PC-3 (cell line): ENCODE measurements around the gene CDK19. TPM values are rescaled to one million over a fixed set of nuclear protein-coding genes. Genes with fewer than 3 reads are reported as not detected.

ENCODE experiments used
- ATAC-seq: fragments of 200-7000 bp; cut with Tn5 transposase; 2 replicates; pipeline ENCODE4 v1.9.1; 2020; ENCODE audit warnings: mild to moderate bottlenecking, moderate library complexity
- BruUV-seq: library from RNA; stranded (reverse); fragments of 400-500 nt; replicated peaks from 2 replicates; lab custom pipeline; 2021; lab: Mats Ljungman, UMichigan
- CTCF ChIA-PET: fragments of 300-600 bp; sonication (Branson Sonifier 250); formaldehyde crosslinking; loops from one replicate; lab custom pipeline; 2022; ENCODE audit warnings: antibody characterized with exemption; lab: Charles Lee
- POLR2A ChIA-PET: fragments of 300-600 bp; sonication (Branson Sonifier 250); formaldehyde crosslinking; loops from one replicate; lab custom pipeline; 2022; ENCODE audit warnings: antibody characterized with exemption; ENCODE audit not compliant: unreplicated experiment; lab: Charles Lee
- DNase-seq: peaks from one replicate; pipeline ENCODE4 v3.0.0-alpha.2; 2015
- H2AFZ ChIP-seq: fragments of 300-600 bp; sonication (generic); 2 replicates; pipeline ENCODE4 v1.6.0; 2016; ENCODE audit warnings: antibody characterized with exemption, low read length
- H3F3A ChIP-seq: fragments of 300-600 bp; sonication (generic); one replicate; pipeline ENCODE4 v1.6.0; 2017; ENCODE audit warnings: antibody characterized with exemption, low read length, control low read depth, mild to moderate bottlenecking; ENCODE audit not compliant: unreplicated experiment
- H3K27ac ChIP-seq: fragments of 300-600 bp; sonication (generic); 2 replicates; pipeline ENCODE4 v1.5.1; 2016; ENCODE audit warnings: mild to moderate bottlenecking, low read length
- H3K27me3 ChIP-seq: fragments of 300-600 bp; sonication (generic); 2 replicates; pipeline ENCODE4 v1.6.1; 2016; ENCODE audit warnings: low read length, mixed read lengths
- H3K36me3 ChIP-seq: fragments of 300-600 bp; sonication (generic); 2 replicates; pipeline ENCODE4 v1.6.1; 2016; ENCODE audit warnings: low read depth, mixed run types, low read length, mixed read lengths
- H3K4me1 ChIP-seq: fragments of 300-600 bp; sonication (generic); 2 replicates; pipeline ENCODE4 v1.5.1; 2016; ENCODE audit warnings: low read length; ENCODE audit not compliant: insufficient read depth
- H3K4me2 ChIP-seq: fragments of 300-600 bp; sonication (generic); 2 replicates; pipeline ENCODE4 v1.6.0; 2016; ENCODE audit warnings: low read length
- H3K4me3 ChIP-seq: fragments of 300-600 bp; sonication (generic); 2 replicates; pipeline ENCODE4 v1.5.1; 2016; ENCODE audit warnings: mild to moderate bottlenecking, low read length, mixed read lengths
- H3K79me2 ChIP-seq: fragments of 300-600 bp; sonication (generic); 2 replicates; pipeline ENCODE4 v1.6.1; 2017; ENCODE audit warnings: low read length, mixed read lengths
- H3K9ac ChIP-seq: fragments of 300-600 bp; sonication (generic); 2 replicates; pipeline ENCODE4 v1.6.0; 2016; ENCODE audit warnings: mild to moderate bottlenecking, low read length
- H3K9me2 ChIP-seq: fragments of 300-600 bp; sonication (generic); replicated peaks from 2 replicates; pipeline ENCODE4 v1.6.1; 2016; ENCODE audit warnings: mixed run types, low read length, mixed read lengths
- H3K9me3 ChIP-seq: fragments of 300-600 bp; sonication (generic); 2 replicates; pipeline ENCODE4 v1.6.1; 2016; ENCODE audit warnings: low read length, mixed read lengths
- H4K20me1 ChIP-seq: fragments of 300-600 bp; sonication (generic); 2 replicates; pipeline ENCODE4 v1.6.1; 2016; ENCODE audit warnings: low read length, mixed read lengths
- CTCF ChIP-seq: fragments of 300-600 bp; sonication (generic); conservative IDR thresholded peaks from 2 replicates; pipeline ENCODE4 v1.5.1; 2017; ENCODE audit warnings: antibody characterized with exemption, low read depth, mild to moderate bottlenecking, low read length
- EZH2 ChIP-seq: fragments of 300-600 bp; sonication (generic); IDR thresholded peaks from one replicate; pipeline ENCODE4 v1.6.1; 2017; ENCODE audit warnings: antibody characterized with exemption, mild to moderate bottlenecking, low read length; ENCODE audit not compliant: unreplicated experiment
- EZH2phosphoT487 ChIP-seq: fragments of 300-600 bp; sonication (generic); IDR thresholded peaks from 2 replicates; pipeline ENCODE4 v1.6.1; 2018; ENCODE audit warnings: mild to moderate bottlenecking, antibody characterized with exemption, low read length, borderline replicate concordance
- intact Hi-C: fragments of 100-400 bp; cut with micrococcal nuclease; formaldehyde crosslinking; loops from 2 replicates; pipeline ENCODE4 v1.9.0; 2023
- total RNA-seq: library from RNA; depleted of rRNA; stranded (reverse); fragments of >200 nt; gene quantifications from 2 replicates; pipeline ENCODE4 v1.2.3, GENCODE V29; 2014

The CDK19 gene
- total RNA-seq, 1 experiment from 2014 or later, result 4.2 TPM

GRCh38 chr6:110615722-110616121 is 199.5 kb downstream of the CDK19 start:
- H3K4me1 ChIP-seq, result peaks cover 13% of the 10 kb centered on the region
- no peaks in the 10 kb centered on the region for H4K20me1 ChIP-seq
- H3K9me3 ChIP-seq, result no peaks in the 10 kb centered on the region
- BruUV-seq, result no TSS peak
- no peaks in the 10 kb centered on the region for H3K27me3 ChIP-seq
- H3K36me3 ChIP-seq, result no peaks in the 10 kb centered on the region; the same call in 1 of the 2 replicates
- H2AFZ ChIP-seq, result no peak overlapping the region
- no peaks in the 10 kb centered on the region for H3K79me2 ChIP-seq
- H3K9ac ChIP-seq, result no peak overlapping the region
- DNase-seq, result no peak
- no peaks in the 10 kb centered on the region for H3F3A ChIP-seq
- no peak overlapping the region for H3K4me3 ChIP-seq
- H3K4me2 ChIP-seq, result no peak overlapping the region
- TF ChIP-seq CTCF (no peak), EZH2 (no peak), EZH2phosphoT487 (no peak)
- ATAC-seq, result no peak
- intact Hi-C loops, result loop anchor here (5.0 kb wide), 2 partner anchors 67 to 382 kb away; no protein-coding TSS in a partner anchor
- POLR2A ChIA-PET, result no interaction called here
- H3K9me2 ChIP-seq, result no peaks in the 10 kb centered on the region
- H3K27ac ChIP-seq, result no peak overlapping the region
- CTCF ChIA-PET, result no interaction called here

GRCh38 chr6:110614586-110614985 is 200.7 kb downstream of the CDK19 start:
- H3K9me3 ChIP-seq, result no peaks in the 10 kb centered on the region
- no peak overlapping the region for H3K27ac ChIP-seq
- H3K9ac ChIP-seq, result no peak overlapping the region
- BruUV-seq, result no TSS peak
- ChIA-PET CTCF (no interaction called here), POLR2A (no interaction called here)
- no peak overlapping the region for H2AFZ ChIP-seq
- peaks cover 13% of the 10 kb centered on the region for H3K4me1 ChIP-seq
- H3K79me2 ChIP-seq, result no peaks in the 10 kb centered on the region
- TF ChIP-seq EZH2phosphoT487 (no peak), EZH2 (no peak), CTCF (no peak)
- no peak overlapping the region for H3K4me2 ChIP-seq
- ATAC-seq (no peak), DNase-seq (no peak)
- H3K4me3 ChIP-seq, result no peak overlapping the region
- no peaks in the 10 kb centered on the region for H3K9me2 ChIP-seq
- no peaks in the 10 kb centered on the region for H3F3A ChIP-seq
- H3K36me3 ChIP-seq, result no peaks in the 10 kb centered on the region; the same call in 1 of the 2 replicates
- H4K20me1 ChIP-seq, result no peaks in the 10 kb centered on the region
- intact Hi-C loops, result no loop called here
- H3K27me3 ChIP-seq, result no peaks in the 10 kb centered on the region

GRCh38 chr6:110614106-110614505 is 201.2 kb downstream of the CDK19 start:
- no peaks in the 10 kb centered on the region for H3K27me3 ChIP-seq

More at GRCh38 chr6:110614106-110614505, 201.2 kb downstream of the CDK19 start:
- TF ChIP-seq CTCF, result no peak
- no peak for TF ChIP-seq EZH2phosphoT487
- TF ChIP-seq EZH2, result no peak
- Histone ChIP-seq H3K36me3 (no peaks in the 10 kb centered on the region; the same call in 1 of the 2 replicates), H3K9me3 (no peaks in the 10 kb centered on the region), H3K79me2 (no peaks in the 10 kb centered on the region), H4K20me1 (no peaks in the 10 kb centered on the region), H3F3A (no peaks in the 10 kb centered on the region), H3K4me3 (no peak overlapping the region), H3K9ac (no peak overlapping the region), H2AFZ (no peak overlapping the region), H3K4me2 (no peak overlapping the region), H3K9me2 (no peaks in the 10 kb centered on the region), H3K4me1 (peaks cover 8% of the 10 kb centered on the region), H3K27ac (no peak overlapping the region)
- ChIA-PET POLR2A (no interaction called here), CTCF (no interaction called here)
- no TSS peak for BruUV-seq
- DNase-seq, result no peak
- ATAC-seq, result no peak
- intact Hi-C loops, result no loop called here
